ENCODE data around the gene COMMD9.

COMMD9 gene

DNA sequence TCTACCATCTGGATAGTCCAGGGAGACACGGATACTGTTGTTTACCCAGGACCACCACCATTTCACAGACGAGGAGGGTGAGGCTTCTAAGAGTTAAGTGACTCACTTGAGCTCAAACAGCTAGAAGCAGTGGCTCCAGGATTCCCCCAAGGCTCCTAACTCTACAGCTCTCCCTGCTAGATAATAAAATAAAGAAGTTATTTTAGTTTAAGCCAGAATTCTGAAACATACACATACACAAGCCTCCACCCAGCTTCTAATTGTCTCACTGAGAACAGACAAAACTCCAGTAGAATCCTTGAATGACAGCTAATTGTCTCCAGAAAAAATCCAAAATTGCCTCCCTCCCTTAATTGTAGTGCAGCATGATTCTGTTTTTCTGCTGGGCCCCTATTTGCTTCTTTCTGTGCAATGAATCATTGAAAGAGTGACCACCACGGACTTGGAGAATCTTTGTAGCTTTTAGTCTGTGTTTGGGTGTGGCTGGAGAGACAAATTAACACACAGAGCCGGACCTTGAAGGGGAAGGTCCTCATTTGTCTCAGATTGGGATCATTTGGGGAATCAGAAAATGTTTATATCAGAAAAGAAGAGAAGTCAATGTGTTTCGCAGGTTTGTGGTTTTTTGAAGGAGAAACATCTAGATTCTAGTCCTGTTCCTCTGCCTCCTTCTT is 64.9 kb downstream of the COMMD9 start:
- DNase-seq (ENCODE audit: low read depth in 1 of 2, low spot score in 1 of 2), result no peak

DNA sequence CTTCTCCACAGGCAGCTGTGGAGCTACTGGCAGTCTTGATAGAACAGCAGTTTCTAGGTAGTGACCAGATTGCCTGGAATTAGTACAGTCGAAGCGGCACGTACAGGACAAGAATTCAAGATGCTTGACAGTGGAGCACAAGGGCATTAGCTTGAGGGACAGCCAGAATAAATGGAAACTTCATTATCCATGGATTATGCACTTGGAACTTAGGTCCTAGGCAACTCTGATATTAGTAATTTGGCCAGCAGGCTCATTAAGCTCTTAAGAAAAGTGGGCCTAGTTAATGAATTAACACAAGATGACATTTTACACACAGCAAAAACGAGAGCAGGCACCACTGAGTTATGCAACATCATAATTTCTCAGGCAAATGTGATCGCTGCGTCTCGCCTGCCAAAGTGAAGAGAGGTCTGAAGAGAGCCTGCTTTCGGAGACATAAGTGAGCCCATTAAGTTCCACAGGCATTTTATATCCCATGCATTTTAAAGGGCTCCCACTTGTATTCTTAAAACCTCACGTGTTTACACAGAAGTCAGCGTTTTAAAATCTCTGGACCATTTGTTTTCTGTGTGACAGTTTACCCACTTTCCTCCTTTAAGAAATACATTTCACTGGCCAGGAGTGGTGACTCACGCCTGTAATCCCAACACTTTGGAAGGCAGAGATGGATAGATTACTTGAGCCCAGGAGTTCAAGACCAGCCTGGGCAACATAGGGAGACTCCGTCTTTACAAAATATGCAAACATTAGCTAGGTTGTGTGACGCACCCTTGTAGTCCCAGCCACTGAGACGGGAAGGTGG is 66.2 kb downstream of the COMMD9 start:
- DNase-seq (ENCODE audit: low read depth in 1 of 2, low spot score in 1 of 2), result no peak

Data from stimulated activated CD4-positive, alpha-beta T cell treated with anti-CD3 and anti-CD28 coated beads, Interleukin-15, amount 100 ng/mL, for 1 hour (primary cell).